HG03457 (cell line): ENCODE data around the gene STEAP2.
A peak's percentile ranks its signal among the peaks of the same experiment; 100 is the strongest.
"Not testable (repeated sequence)": the region's sequence is repeated elsewhere in the genome, so short reads cannot be mapped to it uniquely, and the experiment has no call there.

ENCODE experiments used
- ATAC-seq: cut with Tn5 transposase; IDR thresholded peaks from one replicate; pipeline ENCODE4 v1.9.1; 2021; ENCODE audit warnings: moderate number of reproducible peaks; ENCODE audit not compliant: unreplicated experiment

The STEAP2 gene

DNA sequence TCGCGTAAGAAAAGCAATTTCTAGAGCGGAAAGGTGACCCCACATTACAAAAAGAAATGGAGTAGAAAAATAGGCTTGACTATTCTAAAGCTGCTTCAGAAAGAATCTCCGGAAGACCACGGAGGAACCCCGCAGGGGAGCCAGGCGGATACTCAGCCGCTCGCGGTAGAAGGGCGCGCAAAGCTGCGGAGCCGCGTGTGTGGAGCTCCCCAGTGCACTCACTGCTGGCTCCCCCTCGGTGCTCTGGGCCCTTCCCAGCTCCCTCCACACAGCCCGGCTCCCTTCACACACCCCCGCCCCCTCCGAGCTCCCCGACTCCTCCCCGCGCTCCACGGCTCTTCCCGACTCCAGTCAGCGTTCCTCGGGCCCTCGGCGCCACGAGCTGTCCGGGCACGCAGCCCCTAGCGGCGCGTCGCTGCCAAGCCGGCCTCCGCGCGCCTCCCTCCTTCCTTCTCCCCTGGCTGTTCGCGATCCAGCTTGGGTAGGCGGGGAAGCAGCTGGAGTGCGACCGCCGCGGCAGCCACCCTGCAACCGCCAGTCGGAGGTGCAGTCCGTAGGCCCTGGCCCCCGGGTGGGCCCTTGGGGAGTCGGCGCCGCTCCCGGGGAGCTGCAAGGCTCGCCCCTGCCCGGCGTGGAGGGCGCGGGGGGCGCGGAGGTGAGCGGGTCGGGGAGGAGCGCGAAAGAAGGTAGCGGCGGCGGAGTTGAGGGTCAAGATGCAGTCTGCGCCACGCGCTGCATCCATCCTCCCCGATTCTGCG lies at the start of gene STEAP2:
STEAP2 (plus strand) TSS at position 350 of the 758 bp plus-strand sequence. CDS start 13,343 bp downstream, outside the sequence.
- ATAC-seq, result peak; percentile 95

GRCh38 chr7:90163534-90163933 lies 48.0 kb upstream of the STEAP2 start:
- ATAC-seq, result no peak

DNA sequence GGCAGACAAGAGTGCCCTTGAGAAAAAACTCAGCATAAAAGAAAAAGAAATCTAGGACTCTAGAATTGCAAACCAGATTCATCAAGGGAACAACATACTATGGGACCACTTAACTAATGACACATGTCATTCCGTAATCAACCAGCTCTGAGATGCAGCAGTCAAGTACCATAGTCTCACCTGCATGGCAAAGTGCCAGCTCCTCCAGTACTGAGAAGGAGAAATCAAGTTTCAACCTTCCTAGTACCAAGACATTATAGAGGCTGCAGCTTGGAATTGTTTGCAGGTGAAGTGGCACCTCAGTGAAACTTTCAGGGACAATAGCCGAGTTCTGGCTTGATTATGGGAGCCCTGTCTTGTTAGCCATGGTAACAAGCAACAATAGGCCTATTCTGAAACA lies 45.8 kb upstream of the STEAP2 start:
- ATAC-seq, result no peak

GRCh38 chr7:90166153-90166552 lies 45.4 kb upstream of the STEAP2 start:
- ATAC-seq, result no peak

DNA sequence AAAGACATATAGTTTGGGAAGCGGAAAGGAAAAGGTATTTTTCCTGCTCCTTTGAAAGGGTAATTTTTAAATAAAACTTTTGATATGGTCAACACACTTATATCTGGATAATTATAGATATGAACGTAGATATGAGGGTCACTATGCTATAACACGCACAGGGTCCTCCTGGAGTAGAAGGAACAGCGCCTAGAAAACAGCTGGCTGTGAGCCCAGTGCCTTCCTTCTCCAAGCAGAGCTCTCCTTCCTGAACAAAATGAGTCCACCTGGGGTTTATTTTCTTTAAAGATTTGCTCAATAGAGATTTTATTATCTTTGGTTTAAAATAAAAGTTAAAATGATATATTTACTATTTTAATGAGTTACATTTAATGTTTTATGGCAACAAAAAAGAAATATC lies 44.2 kb upstream of the STEAP2 start:
- no peak for ATAC-seq

DNA sequence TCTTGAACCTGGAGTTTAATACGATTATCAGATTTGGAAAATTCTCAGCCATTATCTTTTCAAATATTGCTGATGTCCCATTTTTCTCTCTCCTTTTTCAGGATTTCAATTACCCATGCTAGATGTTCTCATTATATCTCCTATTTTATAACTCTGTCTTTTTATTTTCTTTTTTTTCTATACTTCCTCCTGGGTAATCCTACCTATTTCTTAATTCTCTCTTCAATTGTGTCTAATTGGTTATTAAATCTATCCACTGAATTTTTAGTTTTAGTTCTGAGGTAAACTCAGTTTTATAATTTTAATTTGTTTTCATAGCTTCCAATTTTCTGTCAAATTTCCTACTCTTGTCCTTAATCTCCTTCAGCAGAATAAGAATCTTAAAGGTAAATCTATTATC lies 41.6 kb upstream of the STEAP2 start:
- ATAC-seq, result no peak

DNA sequence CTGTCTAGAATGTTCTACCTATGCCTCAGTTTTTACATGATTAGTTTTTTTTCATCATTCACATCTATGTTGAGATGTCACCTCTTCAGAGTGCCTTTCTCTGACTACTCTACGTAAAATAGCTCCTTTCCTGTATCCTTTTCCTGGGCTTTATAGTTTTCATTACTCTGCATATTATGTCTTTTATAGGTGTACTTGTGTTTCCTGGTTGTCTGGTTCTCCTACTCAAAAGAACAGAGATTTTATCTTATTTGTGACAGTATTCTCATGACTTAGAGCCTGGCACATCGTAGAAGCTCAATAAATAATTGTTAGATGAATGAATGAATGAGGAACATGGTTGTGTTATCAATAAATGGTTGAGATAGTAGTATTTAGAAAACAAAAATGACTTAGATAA lies 39.4 kb upstream of the STEAP2 start:
- ATAC-seq, result no peak

DNA sequence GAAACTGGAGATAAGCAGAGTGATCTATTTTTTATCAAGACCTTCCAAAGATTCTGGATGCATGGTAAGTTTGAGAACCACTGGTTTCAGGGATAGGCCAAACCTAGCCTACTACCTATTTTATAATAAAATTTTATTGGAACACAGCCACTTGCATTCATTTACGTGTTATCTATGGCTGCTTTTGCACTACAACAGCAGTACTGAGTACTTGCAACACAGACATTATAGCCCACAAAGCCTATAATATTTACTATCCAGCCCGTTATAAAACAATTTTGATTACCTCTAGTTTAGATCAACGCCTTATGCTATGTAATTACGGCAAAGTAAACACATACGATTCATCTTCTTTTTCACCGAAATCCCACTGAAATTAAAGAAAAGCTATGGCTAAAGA lies 38.9 kb upstream of the STEAP2 start:
- no peak for ATAC-seq

GRCh38 chr7:90173127-90173844 lies 38.3 kb upstream of the STEAP2 start:
- peak; percentile 89 for ATAC-seq

DNA sequence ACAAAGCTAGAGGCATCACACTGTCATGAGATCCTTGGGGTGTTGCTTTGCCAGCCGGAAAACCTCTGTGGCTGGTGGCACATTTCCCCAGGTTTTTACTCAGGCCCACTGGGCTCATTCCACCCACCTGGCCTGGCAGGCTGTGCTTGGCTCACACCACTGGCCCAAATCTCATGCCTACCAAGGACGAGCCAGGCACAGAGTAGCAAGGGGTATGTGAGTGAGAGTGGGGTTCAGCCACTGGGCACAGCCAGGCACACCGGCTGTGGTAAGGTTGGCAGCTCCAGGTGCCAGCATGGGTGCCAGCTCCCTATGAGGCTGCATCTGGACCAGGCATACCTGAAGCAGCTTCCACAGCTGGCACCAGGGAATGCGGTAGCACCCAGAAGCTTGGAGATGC lies 35.9 kb upstream of the STEAP2 start:
- ATAC-seq, result no peak

DNA sequence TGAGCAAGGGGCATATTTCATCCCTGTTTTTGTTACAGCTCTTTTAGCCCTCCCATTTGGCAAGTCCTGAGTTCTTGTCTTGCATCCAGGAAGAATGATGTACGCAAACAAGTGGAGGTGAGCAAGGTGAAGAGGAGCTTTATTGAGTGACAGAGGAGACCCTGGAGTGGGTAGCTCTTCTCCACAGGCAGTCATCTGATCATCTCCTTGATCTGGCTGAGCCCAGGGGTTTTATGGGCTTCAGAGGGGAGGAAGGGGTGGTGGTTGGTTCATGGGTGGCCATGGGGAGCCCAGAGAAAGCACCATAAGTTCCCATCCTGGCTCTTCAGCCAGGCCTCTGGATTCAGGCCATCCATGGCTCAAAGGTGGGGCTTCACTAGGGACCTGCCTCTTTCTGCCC lies 35.3 kb upstream of the STEAP2 start:
- no peak for ATAC-seq

DNA sequence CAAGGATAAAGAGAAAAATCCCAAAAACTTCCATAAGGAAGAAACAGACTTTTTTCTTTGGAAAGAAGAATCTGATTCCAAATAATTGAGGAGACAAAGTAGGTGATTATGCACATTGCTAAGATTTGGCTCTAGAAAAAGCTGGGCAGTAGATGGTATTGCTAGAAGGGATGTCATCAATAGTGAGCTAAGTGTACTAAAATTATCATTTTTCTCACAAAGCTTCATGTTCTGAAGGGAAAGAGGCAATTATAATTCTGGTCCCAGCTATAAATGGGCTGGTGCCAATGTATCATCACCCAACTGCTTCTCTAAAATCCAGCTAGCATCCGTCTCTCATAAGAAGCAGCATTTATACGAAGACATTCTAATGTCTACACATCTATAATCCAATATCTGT lies 33.4 kb upstream of the STEAP2 start:
- no peak for ATAC-seq

DNA sequence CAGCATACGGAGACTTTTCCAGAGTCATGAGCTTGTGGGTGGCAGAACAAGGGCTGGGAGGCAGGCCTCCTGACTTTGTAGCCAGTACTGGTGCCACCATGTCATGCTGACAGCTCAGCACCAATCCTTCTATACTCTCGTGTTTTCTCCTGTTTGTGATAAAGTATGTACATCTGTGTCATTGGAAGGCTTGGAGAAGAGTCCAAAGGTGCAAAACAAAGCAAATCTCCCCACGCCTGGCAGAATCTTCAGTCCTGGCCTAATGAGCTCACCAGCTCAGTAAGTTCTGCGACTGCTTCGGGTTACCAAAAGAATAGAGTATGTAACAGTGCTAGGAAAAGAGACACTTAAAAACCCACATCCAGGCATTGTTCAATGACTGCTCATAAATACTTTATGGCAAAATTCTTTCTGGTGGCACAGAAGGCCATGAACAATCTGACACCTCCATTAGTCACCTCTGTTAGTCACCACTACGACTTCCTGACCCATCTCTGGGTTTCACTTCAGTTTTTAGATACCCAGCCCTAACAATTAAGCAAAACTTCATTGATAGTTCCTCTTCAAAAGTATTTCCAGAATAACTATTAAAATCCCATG lies 32.8 kb upstream of the STEAP2 start:
- ATAC-seq, result peak; percentile 99

DNA sequence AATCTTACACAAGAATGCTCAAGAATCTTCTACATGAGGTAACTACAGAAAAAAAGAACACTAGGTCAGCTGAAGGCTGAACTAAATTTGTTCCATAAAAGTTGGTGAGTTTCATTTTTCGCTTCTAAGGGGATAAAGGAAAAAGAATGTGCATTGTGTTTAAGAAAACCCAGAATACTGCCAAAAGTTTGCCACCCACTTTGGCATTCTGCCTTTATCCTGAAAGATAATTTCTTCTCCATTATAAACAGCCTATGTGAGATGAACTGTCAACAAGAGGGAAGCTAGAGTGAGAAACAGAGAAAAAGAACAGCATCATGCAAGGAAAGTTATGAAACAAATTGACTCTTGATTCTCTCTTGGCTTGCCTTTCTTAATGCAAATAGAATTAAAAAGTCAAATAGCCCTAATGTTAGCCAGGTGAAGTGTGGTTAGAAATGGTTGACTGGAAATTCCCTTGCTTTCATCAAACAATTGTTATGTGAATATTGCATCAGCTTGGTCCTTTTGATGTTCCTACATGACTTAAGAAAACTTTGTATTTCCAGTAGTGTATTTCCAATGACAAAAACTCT lies 31.4 kb upstream of the STEAP2 start:
- no peak for ATAC-seq

DNA sequence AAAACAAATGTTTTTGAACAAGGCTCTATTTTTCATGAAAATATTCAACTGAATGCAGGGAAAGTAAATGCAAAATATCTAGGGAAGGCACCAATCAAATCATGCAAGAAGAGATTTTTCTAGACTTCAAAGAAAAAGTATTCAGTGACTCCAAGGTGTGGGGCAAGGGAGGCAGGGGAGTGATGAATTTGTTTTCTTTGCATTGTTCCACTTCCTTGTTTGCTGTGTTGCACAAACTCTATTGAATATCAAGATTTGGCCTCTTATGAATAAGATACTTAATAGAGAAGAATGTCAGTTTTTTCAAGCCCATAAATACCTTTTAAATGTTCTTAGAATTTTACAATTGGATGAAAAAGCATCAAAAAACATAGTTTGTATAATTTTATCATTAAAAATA lies 30.9 kb upstream of the STEAP2 start:
- ATAC-seq, result no peak

GRCh38 chr7:90181485-90181884 lies 30.1 kb upstream of the STEAP2 start:
- ATAC-seq, result no peak

DNA sequence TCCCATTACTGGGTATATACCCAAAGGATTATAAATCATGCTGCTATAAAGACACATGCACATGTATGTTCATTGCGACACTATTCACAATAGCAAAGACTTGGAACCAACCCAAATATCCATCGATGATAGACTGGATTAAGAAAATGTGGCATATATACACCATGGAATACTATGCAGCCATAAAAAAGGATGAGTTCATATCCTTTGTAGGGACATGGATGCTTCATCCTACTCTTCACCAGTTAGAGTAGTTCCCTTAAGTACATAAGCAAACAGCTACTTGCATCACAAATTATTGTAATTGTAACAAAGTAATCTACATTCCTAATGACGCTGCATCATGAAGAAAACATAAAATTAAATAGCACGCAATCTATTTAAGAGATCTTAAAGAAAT lies 25.2 kb upstream of the STEAP2 start:
- ATAC-seq, result not testable (repeated sequence)

DNA sequence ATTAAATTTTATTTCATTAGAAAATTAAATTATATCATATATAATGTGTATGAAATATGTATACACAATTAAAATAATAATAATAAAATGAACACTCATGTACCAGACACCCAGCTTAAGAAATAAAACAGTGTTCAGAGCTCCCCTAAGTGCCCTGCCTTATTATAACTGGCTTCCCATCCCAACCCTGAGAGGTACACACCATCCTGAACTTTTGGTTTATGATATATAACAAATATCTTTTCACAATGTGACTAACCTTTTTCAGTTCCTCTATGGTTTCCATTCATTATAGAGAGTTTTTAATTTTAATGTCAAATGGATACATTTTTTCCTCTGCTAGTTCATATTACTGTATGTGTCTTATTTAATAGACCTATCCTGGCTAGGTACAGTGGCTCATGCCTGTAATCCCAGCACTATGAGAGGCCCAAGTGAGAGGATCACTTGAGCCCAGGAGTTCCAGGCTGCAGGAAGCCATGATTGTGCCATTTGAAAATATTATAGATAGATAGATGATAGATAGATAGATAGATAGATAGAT lies 24.0 kb upstream of the STEAP2 start:
- ATAC-seq, result no peak

- peak; percentile 86 for ATAC-seq
Measured at GRCh38 chr7:90188281-90188680, 23.3 kb upstream of the STEAP2 start.

- ATAC-seq, result no peak
Measured at GRCh38 chr7:90190995-90191394, 20.5 kb upstream of the STEAP2 start.

GRCh38 chr7:90191648-90192047 lies 19.9 kb upstream of the STEAP2 start:
- no peak for ATAC-seq
